Stimulated activated CD4-positive, alpha-beta T cell treated with anti-CD3 and anti-CD28 coated beads, TNF-alpha, amount 100 ng/mL, for 24 hours (primary cell): ENCODE data around the gene C19orf33.
"Not testable (repeated sequence)": the region's sequence is repeated elsewhere in the genome, so short reads cannot be mapped to it uniquely, and the experiment has no call there.

Experiments used
- DNase-seq, 3 experiments: peaks; one replicate each; pipeline ENCODE4 v3.0.0-alpha.2; 2020; ENCODE audit warnings: low read depth in 3 of 3

Gene C19orf33

DNA sequence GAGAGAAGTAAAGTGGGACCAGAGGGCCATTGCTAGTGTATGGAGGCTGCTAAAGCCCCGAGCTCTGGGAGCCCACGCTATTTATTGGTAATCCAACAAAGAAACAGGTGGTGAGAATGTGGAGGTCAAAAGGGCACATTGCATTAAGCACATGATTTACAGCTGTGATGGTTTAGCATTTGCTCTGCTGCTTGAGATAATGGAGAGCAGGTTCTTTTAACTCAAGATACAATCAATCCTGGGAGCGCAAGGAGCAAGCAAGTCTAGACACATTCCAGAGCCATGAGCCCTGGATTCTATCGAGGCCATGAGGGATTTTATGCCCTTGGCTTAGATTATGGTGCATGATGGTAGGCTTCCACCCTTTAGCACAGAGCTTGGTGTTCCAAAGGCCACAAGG is 35.0 kb downstream of the C19orf33 start:
- DNase-seq, result not testable (repeated sequence)

DNA sequence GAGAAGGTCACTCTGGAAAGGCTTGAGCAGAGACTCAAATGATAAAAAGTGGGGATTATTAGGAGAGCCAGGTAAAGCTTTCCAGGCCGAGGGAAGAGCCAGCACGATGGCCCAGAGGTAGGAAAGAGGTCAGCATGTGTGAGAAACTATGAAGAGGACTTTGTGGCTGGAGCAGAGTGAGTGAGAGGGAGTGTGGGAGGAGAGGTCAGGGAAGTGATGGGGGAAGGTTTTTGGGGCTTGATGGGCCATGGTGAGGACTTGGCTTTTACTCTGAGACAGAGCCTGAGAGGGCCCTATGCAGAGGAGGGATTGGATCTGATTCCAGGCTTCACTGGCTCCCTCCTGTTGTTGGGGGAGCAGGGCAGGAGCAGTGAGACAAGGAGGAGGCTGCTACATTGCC is 36.9 kb downstream of the C19orf33 start:
- DNase-seq, result no peak

DNA sequence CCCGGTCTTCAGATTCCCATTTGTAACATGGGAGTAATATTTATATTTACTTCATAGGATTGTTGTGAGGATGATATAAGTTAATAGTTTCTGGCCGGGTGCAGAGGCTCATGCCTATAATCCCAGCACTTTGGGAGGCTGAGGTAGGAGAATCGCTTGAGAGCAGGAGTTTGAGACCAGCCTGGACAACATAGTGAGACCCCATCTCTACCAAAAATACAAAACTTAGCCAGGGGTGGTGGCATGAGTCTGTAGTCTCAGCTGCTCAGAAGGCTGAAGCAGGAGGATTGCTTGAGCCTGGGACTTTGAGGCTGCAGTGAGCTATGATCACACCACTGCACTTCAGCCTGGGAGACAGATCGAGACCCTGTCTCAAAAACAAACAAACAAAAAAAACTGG is 42.8 kb downstream of the C19orf33 start:
- DNase-seq, result no peak

DNA sequence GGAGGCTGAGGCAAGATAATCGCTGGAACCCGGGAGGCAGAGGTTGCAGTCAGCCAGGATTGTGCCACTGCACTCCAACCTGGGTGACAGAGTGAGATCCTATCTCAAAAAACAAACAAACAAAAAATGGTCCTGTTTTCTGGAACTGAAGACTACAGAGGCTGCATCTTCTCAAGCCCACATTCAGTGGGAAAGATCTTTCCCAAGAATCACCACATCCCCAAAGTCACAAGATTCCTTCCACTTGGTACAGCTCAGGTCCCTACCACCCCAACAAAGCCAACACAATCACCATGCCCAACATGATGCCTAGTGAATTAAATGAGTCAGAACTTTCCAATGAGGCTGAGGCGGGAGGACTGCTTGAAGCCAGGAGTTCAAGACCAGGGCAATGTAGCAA is 46.8 kb downstream of the C19orf33 start:
- DNase-seq, result no peak

DNA sequence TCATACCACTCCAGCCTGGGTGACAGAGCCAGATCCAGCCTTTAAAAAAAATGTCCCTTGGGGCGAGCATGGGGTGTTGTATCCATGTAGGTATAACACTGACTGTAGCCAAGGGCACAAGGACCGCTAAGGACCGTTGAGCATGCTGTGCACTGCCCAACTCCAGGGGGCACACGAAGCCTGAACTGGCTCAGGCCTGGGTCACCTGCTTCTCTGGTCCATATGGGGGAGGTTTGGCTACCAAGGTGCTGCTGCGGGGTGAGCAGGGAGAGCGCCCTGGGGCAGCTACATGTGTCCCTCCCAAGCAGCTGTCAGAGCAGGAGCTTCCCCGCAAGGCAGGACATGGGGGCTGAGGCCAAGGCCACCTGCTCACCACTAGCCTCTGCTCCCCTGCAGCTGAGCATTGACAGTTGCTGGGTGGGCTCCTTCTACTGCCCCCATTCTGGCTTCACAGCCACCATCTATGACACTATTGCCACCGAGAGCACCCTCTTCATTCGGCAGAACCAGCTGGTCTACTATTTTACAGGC is 47.9 kb downstream of the C19orf33 start:
- no peak for DNase-seq

DNA sequence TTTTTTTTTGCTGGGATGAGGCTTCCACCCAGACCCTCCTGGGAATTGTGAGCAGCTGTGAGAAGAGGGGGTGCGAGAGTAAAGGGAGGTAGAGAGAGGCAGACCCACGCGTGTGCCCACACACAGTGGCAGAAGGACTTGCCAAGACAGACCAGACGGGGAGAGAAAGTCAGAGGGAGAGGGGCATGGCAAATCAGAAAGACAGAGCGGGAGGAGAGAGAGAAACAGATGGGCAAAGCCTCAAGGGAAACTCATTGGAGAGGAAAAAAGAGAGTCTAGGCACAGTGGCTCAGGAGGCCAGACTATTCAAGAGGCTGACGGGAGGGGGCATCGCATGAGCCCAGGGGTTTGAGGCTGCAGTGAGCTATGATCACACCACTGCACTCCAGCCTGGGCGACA is 48.6 kb downstream of the C19orf33 start:
- DNase-seq, result no peak
